MM.1S (cell line): ENCODE data around the gene CNTNAP2.

Source experiments
- EZH2 ChIP-seq: fragments of 300-600 bp; sonication (generic); optimal IDR thresholded peaks from 2 replicates; pipeline ENCODE3; 2017; ENCODE audit warnings: low read depth, mild to moderate bottlenecking, antibody characterized with exemption, low read length, mixed read lengths
- EZH2phosphoT487 ChIP-seq: fragments of 300-600 bp; sonication (generic); IDR thresholded peaks from 2 replicates; pipeline ENCODE4 v1.6.1; 2018; ENCODE audit warnings: antibody characterized with exemption, low read length
- TF ChIP-seq, protein P1 (sequence below): fragments of 300-600 bp; sonication (generic); IDR thresholded peaks from 2 replicates; pipeline ENCODE4 v1.5.1; 2016; ENCODE audit warnings: antibody characterized with exemption, low read length, mixed read lengths

DNA sequence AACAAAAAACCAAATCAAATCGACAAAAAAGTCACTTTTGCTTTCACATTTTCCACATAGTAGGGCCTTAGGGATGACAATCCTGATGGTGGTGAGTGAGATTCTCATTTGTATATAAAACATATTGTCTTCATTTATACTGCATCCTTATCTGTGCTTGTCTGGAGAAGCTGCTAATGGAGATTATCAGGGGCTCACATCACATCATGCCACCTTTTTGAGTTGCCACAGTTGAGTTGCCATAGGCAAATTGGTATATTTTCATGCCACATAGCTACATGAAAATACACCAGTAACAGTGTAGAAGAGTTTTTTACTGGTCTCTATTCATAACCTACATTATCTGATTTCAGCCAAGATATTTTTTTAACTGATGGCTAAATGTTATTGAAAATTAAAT is 85.3 kb downstream of the CNTNAP2 start:
- TF ChIP-seq, protein P1, sequence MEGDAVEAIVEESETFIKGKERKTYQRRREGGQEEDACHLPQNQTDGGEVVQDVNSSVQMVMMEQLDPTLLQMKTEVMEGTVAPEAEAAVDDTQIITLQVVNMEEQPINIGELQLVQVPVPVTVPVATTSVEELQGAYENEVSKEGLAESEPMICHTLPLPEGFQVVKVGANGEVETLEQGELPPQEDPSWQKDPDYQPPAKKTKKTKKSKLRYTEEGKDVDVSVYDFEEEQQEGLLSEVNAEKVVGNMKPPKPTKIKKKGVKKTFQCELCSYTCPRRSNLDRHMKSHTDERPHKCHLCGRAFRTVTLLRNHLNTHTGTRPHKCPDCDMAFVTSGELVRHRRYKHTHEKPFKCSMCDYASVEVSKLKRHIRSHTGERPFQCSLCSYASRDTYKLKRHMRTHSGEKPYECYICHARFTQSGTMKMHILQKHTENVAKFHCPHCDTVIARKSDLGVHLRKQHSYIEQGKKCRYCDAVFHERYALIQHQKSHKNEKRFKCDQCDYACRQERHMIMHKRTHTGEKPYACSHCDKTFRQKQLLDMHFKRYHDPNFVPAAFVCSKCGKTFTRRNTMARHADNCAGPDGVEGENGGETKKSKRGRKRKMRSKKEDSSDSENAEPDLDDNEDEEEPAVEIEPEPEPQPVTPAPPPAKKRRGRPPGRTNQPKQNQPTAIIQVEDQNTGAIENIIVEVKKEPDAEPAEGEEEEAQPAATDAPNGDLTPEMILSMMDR = no peak
- TF ChIP-seq EZH2phosphoT487 = no peak
- TF ChIP-seq EZH2 = no peak
